GM12878 (cell line): ENCODE measurements around the gene STARD3. TPM values are rescaled to one million over a fixed set of nuclear protein-coding genes. Genes with fewer than 3 reads are reported as not detected.

Source experiments
- ATAC-seq: fragments of 200-7000 bp; cut with Tn5 transposase; 3 replicates; pipeline ENCODE4 v1.9.1; 2020; ENCODE audit warnings: mild to moderate bottlenecking, moderate library complexity
- BruUV-seq: library from RNA; stranded (reverse); fragments of 400-500 nt; replicated peaks from 2 replicates; lab custom pipeline; 2021; lab: Mats Ljungman, UMichigan
- CTCF ChIA-PET: fragments of 300-600 bp; sonication (Branson Sonifier 250); formaldehyde crosslinking; extraction: SDS; loops from one replicate; lab custom pipeline; 2021; ENCODE audit warnings: inconsistent platforms; lab: Yijun Ruan, JAX
- POLR2A ChIA-PET: fragments of 350-600 bp; formaldehyde crosslinking; extraction: SDS; loops from one replicate; lab custom pipeline; 2021; ENCODE audit warnings: inconsistent platforms; lab: Charles Lee
- RAD21 ChIA-PET: fragments of 300-600 bp; sonication (Branson Sonifier 250); formaldehyde crosslinking; loops from one replicate; lab custom pipeline; 2023; ENCODE audit warnings: antibody characterized with exemption; ENCODE audit not compliant: unreplicated experiment; lab: Charles Lee
- SMC1A ChIA-PET: fragments of 300-600 bp; sonication (Branson Sonifier 250); formaldehyde crosslinking; loops from one replicate; lab custom pipeline; 2023; ENCODE audit not compliant: unreplicated experiment, uncharacterized antibody; lab: Charles Lee
- DNase-seq: peaks from one replicate; pipeline ENCODE4 v3.0.0-alpha.2; 2011; ENCODE audit warnings: low read depth, low spot score
- FAIRE-seq: peaks from 3 replicates; lab custom pipeline; 2011; peaks lifted over from hg19 to GRCh38; lab: Jason Lieb, UNC
- H2AFZ ChIP-seq: 2 replicates; pipeline ENCODE4 v1.6.0; 2011; ENCODE audit warnings: low read depth, low read length, control low read depth; ENCODE audit not compliant: control insufficient read depth
- H3K27ac ChIP-seq: 2 replicates; pipeline ENCODE4 v1.5.1; 2011; ENCODE audit warnings: control low read depth; ENCODE audit not compliant: control insufficient read depth, insufficient read depth
- H3K27me3 ChIP-seq, 2 experiments: replicated peaks in 1 of 2; 2 replicates each; pipeline versions ENCODE4 v1.6.0 to v1.6.1; 2011; ENCODE audit warnings: low read length in 1 of 2; ENCODE audit not compliant: control insufficient read depth in 2 of 2, insufficient read depth in 2 of 2
- H3K36me3 ChIP-seq, 2 experiments: 2 replicates each; pipeline ENCODE4 v1.5.1; 2011; ENCODE audit warnings: low read length in 1 of 2; ENCODE audit not compliant: control insufficient read depth in 2 of 2, insufficient read depth in 2 of 2
- H3K4me1 ChIP-seq: 2 replicates; pipeline ENCODE4 v1.6.1; 2011; ENCODE audit warnings: mild to moderate bottlenecking, low read length, moderate library complexity, mixed read lengths; ENCODE audit not compliant: control insufficient read depth, insufficient read depth
- H3K4me2 ChIP-seq: 2 replicates; pipeline ENCODE4 v1.6.0; 2011; ENCODE audit warnings: control low read depth; ENCODE audit not compliant: control insufficient read depth, insufficient read depth
- H3K4me3 ChIP-seq: fragments of 200-600 bp; sonication (generic); 2 replicates; pipeline ENCODE4 v1.5.1; 2016
- H3K79me2 ChIP-seq: 2 replicates; pipeline ENCODE4 v1.6.0; 2011; ENCODE audit warnings: low read length; ENCODE audit not compliant: control insufficient read depth, insufficient read depth
- H3K9ac ChIP-seq: 2 replicates; pipeline ENCODE4 v1.8.0; 2011; ENCODE audit warnings: low read length, control low read depth, mixed read lengths; ENCODE audit not compliant: control insufficient read depth, insufficient read depth
- H3K9me3 ChIP-seq: replicated peaks from 3 replicates; pipeline ENCODE4 v1.5.1; 2011; ENCODE audit warnings: mild to moderate bottlenecking, low read length; ENCODE audit not compliant: control insufficient read depth, insufficient read depth
- H4K20me1 ChIP-seq: 2 replicates; pipeline ENCODE4 v1.6.0; 2011; ENCODE audit not compliant: control insufficient read depth, insufficient read depth
- BHLHE40 ChIP-seq, 2 experiments: fragments of 450-650 bp in 1 of 2; IDR thresholded peaks; 2 replicates each; pipeline ENCODE4 v1.6.1; 2011 to 2017; ENCODE audit warnings: low read depth in 2 of 2, borderline replicate concordance in 1 of 2, improper control_type of control experiment in 1 of 2, low read length in 1 of 2, mild to moderate bottlenecking in 1 of 2
- KDM1A ChIP-seq: fragments of 200-600 bp; sonication (generic); IDR thresholded peaks from 2 replicates; pipeline ENCODE4 v1.6.1; 2016; ENCODE audit warnings: borderline replicate concordance
- MYC ChIP-seq: IDR thresholded peaks from 2 replicates; pipeline ENCODE4 v1.6.1; 2011; ENCODE audit warnings: mild to moderate bottlenecking, low read length, moderate library complexity, inconsistent platforms; ENCODE audit not compliant: insufficient read depth, insufficient replicate concordance, insufficient read length, severe bottlenecking
- NR2C1 ChIP-seq: fragments of 450-650 bp; IDR thresholded peaks from 2 replicates; pipeline ENCODE4 v1.6.1; 2017; ENCODE audit warnings: antibody characterized with exemption, mild to moderate bottlenecking, moderate library complexity
- NRF1 ChIP-seq: conservative IDR thresholded peaks from 2 replicates; pipeline ENCODE4 v1.6.1; 2011; ENCODE audit warnings: mild to moderate bottlenecking, low read depth, low read length, improper control_type of control experiment
- RAD51 ChIP-seq: fragments of 450-650 bp; IDR thresholded peaks from 2 replicates; pipeline ENCODE4 v1.6.1; 2016; ENCODE audit warnings: moderate library complexity, mild to moderate bottlenecking, inconsistent platforms
- RELA ChIP-seq: fragments of 450-650 bp; IDR thresholded peaks from 2 replicates; pipeline ENCODE4 v1.8.0; 2014; ENCODE audit warnings: borderline replicate concordance; ENCODE audit not compliant: partially characterized antibody
- SMAD1 ChIP-seq: fragments of 450-650 bp; IDR thresholded peaks from 2 replicates; pipeline ENCODE4 v1.6.1; 2018; ENCODE audit warnings: mild to moderate bottlenecking, low read depth; ENCODE audit not compliant: partially characterized antibody
- ZBED1 ChIP-seq: IDR thresholded peaks from 2 replicates; pipeline ENCODE4 v1.6.1; 2016; ENCODE audit warnings: borderline replicate concordance
- ZNF207 ChIP-seq: fragments of 450-650 bp; IDR thresholded peaks from 2 replicates; pipeline ENCODE4 v1.6.1; 2014; ENCODE audit warnings: antibody characterized with exemption, mild to moderate bottlenecking, borderline replicate concordance
- WGBS: methylation state at CpG from one replicate; pipeline ENCODE4 v1.1.6; 2016; ENCODE audit warnings: low lambda C conversion rate; ENCODE audit not compliant: insufficient replicate concordance, insufficient coverage; ENCODE audit errors: missing lambda C conversion rate; 5-methylcytosine and 5-hydroxymethylcytosine counted together
- in situ Hi-C: fragments of 300-500 bp; cut with MboI; formaldehyde crosslinking; loops from 9 replicates; pipeline ENCODE4 v1.14.3; 2018; ENCODE audit warnings: mixed read lengths
- intact Hi-C: fragments of 100-400 bp; cut with micrococcal nuclease; formaldehyde crosslinking; loops from one replicate; pipeline ENCODE4 v1.14.2; 2022; ENCODE audit not compliant: unreplicated experiment
- polyA plus RNA-seq, 11 experiments: library from polyadenylated mRNA; depleted of rRNA in 4 of 11; unstranded in 6 of 11; stranded (reverse) in 5 of 11; fragments of >200 nt; fragmentation: Nextera tagmentation in 4 of 11; fragmentation: Illumina TruSeq in 1 of 11; extraction: Ambion mirVana in 4 of 11; extraction: Trizol in 1 of 11; gene quantifications; 1 replicate in 1 of 11; 2 replicates in 10 of 11; pipeline versions ENCODE4 v1.2.1 to v1.2.3, GENCODE V29; 2011 to 2016; ENCODE audit warnings: inconsistent platforms in 2 of 11, missing spikeins in 2 of 11, low read depth in 1 of 11
- total RNA-seq, 4 experiments: library from RNA; depleted of rRNA in 3 of 4; stranded (reverse); fragments of >200 nt in 3 of 4; fragmentation: Illumina TruSeq in 1 of 4; extraction: Trizol in 1 of 4; gene quantifications; 2 replicates each; pipeline versions ENCODE4 v1.2.1 to v1.2.3, GENCODE V29; 2013 to 2021
- TF ChIP-seq, protein P1 (sequence below): fragments of 450-650 bp; IDR thresholded peaks from 2 replicates; pipeline ENCODE4 v1.6.1; 2016; ENCODE audit warnings: mild to moderate bottlenecking, moderate library complexity, borderline replicate concordance
- TF ChIP-seq, protein P2 (sequence below): fragments of 450-650 bp; IDR thresholded peaks from 2 replicates; pipeline ENCODE4 v1.6.1; 2017; ENCODE audit warnings: borderline replicate concordance
- TF ChIP-seq, protein P3 (sequence below): IDR thresholded peaks from 2 replicates; pipeline ENCODE4 v1.6.1; 2011; ENCODE audit warnings: mild to moderate bottlenecking, low read depth, low read length, moderate library complexity; ENCODE audit not compliant: insufficient replicate concordance

The STARD3 gene
- total and polyA plus RNA-seq, 10 of the 15 experiments (the other 5 are each of a cell fraction or from before 2014, with no cell fraction given) = 0.08 to 62.7 (median 27.5) TPM

DNA sequence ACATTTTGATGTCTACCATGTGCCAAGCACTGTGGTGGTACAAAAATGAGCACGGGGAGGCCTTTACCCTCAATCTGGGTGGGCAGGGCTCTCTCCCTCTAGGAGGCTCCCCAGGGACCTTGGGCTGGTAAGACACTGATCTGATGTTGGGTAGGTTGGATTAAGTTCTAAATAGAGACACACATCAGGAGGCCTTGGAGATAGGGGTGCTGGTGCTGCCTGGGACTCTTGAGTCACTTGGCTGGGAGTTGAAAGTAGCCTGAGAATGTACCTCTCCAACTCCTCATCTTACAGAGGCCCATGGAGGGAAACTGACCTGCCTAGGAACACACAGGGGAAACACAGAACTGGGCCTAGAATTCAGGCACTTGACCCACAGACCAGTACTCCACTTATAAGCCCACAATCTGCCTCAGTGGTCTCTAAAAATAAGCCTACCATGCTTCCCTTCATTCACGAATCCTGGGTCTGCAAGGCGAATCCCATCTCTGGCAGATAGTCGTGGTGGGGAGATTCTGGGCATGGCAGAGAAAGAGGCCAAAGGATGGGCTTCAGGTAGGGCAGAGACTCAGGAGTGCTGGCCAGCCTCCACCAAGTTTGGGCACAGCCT lies 27.4 kb upstream of the STARD3 start:
- intact Hi-C loops (no loop called here), in situ Hi-C loops (no loop called here)
- Histone ChIP-seq H3K4me2 (no peak overlapping the region), H3K27me3 (peaks cover 11 to 18% of the 10 kb centered on the region in 2 experiments; a peak in 3 of 4 replicates), H3K9me3 (no peaks in the 10 kb centered on the region), H4K20me1 (no peaks in the 10 kb centered on the region), H3K79me2 (no peaks in the 10 kb centered on the region), H3K4me1 (no peaks in the 10 kb centered on the region), H2AFZ (no peak overlapping the region), H3K9ac (no peak overlapping the region), H3K36me3 (no peaks in the 10 kb centered on the region), H3K27ac (no peak overlapping the region), H3K4me3 (no peak overlapping the region)
- TF ChIP-seq ZBED1 = no peak
- no peak for TF ChIP-seq MYC
- no peak for TF ChIP-seq KDM1A
- no peak for TF ChIP-seq NR2C1
- no peak for TF ChIP-seq RAD51
- no peak for TF ChIP-seq NRF1
- TF ChIP-seq, protein P1, sequence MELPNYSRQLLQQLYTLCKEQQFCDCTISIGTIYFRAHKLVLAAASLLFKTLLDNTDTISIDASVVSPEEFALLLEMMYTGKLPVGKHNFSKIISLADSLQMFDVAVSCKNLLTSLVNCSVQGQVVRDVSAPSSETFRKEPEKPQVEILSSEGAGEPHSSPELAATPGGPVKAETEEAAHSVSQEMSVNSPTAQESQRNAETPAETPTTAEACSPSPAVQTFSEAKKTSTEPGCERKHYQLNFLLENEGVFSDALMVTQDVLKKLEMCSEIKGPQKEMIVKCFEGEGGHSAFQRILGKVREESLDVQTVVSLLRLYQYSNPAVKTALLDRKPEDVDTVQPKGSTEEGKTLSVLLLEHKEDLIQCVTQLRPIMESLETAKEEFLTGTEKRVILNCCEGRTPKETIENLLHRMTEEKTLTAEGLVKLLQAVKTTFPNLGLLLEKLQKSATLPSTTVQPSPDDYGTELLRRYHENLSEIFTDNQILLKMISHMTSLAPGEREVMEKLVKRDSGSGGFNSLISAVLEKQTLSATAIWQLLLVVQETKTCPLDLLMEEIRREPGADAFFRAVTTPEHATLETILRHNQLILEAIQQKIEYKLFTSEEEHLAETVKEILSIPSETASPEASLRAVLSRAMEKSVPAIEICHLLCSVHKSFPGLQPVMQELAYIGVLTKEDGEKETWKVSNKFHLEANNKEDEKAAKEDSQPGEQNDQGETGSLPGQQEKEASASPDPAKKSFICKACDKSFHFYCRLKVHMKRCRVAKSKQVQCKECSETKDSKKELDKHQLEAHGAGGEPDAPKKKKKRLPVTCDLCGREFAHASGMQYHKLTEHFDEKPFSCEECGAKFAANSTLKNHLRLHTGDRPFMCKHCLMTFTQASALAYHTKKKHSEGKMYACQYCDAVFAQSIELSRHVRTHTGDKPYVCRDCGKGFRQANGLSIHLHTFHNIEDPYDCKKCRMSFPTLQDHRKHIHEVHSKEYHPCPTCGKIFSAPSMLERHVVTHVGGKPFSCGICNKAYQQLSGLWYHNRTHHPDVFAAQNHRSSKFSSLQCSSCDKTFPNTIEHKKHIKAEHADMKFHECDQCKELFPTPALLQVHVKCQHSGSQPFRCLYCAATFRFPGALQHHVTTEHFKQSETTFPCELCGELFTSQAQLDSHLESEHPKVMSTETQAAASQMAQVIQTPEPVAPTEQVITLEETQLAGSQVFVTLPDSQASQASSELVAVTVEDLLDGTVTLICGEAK = no peak
- TF ChIP-seq, protein P2, sequence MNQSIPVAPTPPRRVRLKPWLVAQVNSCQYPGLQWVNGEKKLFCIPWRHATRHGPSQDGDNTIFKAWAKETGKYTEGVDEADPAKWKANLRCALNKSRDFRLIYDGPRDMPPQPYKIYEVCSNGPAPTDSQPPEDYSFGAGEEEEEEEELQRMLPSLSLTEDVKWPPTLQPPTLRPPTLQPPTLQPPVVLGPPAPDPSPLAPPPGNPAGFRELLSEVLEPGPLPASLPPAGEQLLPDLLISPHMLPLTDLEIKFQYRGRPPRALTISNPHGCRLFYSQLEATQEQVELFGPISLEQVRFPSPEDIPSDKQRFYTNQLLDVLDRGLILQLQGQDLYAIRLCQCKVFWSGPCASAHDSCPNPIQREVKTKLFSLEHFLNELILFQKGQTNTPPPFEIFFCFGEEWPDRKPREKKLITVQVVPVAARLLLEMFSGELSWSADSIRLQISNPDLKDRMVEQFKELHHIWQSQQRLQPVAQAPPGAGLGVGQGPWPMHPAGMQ = no peak
- TF ChIP-seq ZNF207 = no peak
- no peak for TF ChIP-seq BHLHE40 (IDR thresholded peaks at IDR 0.05; ENCODE audit: borderline replicate concordance in 1 of 2, low read depth in 2 of 2, low read length in 1 of 2)
- TF ChIP-seq, protein P3, sequence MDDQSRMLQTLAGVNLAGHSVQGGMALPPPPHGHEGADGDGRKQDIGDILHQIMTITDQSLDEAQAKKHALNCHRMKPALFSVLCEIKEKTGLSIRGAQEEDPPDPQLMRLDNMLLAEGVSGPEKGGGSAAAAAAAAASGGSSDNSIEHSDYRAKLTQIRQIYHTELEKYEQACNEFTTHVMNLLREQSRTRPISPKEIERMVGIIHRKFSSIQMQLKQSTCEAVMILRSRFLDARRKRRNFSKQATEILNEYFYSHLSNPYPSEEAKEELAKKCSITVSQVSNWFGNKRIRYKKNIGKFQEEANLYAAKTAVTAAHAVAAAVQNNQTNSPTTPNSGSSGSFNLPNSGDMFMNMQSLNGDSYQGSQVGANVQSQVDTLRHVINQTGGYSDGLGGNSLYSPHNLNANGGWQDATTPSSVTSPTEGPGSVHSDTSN = no peak
- TF ChIP-seq SMAD1 = no peak
- no peak for TF ChIP-seq RELA
- DNase-seq (no peak), ATAC-seq (no peak), FAIRE-seq (no peak)
- ChIA-PET CTCF (no interaction called here), POLR2A (no interaction called here), RAD21 (no interaction called here), SMC1A (no interaction called here)
- 15% methylated on average over 4 of the region's 4 CpGs for WGBS
- no TSS peak for BruUV-seq
